HEK293 (cell line): ENCODE results near the gene MAP1S.
A peak's percentile ranks its signal among the peaks of the same experiment; 100 is the strongest.

Source experiments
- KLF1 ChIP-seq: fragments of 450-650 bp; formaldehyde crosslinking; IDR thresholded peaks from 2 replicates; pipeline ENCODE4 v1.5.1; 2016; ENCODE audit warnings: missing biosample characterization, missing genetic modification characterization
- SETDB1 ChIP-seq: IDR thresholded peaks from one replicate; pipeline ENCODE4 v1.6.1; 2017; ENCODE audit warnings: mild to moderate bottlenecking, low read length, moderate library complexity, mixed read lengths; ENCODE audit not compliant: insufficient read length
- SP3 ChIP-seq: fragments of 450-650 bp; formaldehyde crosslinking; IDR thresholded peaks from 2 replicates; pipeline ENCODE4 v1.5.1; 2016; ENCODE audit warnings: missing biosample characterization, missing genetic modification characterization
- ZBTB1 ChIP-seq: fragments of 450-650 bp; formaldehyde crosslinking; IDR thresholded peaks from 2 replicates; pipeline ENCODE4 v1.5.1; 2016; ENCODE audit warnings: missing biosample characterization, missing genetic modification characterization
- ZBTB21 ChIP-seq: fragments of 450-650 bp; formaldehyde crosslinking; IDR thresholded peaks from 2 replicates; pipeline ENCODE4 v1.5.1; 2017; ENCODE audit warnings: missing biosample characterization, missing genetic modification characterization
- ZFP41 ChIP-seq: fragments of 450-650 bp; formaldehyde crosslinking; IDR thresholded peaks from 2 replicates; pipeline ENCODE4 v1.5.1; 2016; ENCODE audit warnings: missing biosample characterization, missing genetic modification characterization, borderline replicate concordance
- ZNF10 ChIP-seq: fragments of 450-650 bp; formaldehyde crosslinking; IDR thresholded peaks from 2 replicates; pipeline ENCODE4 v1.5.1; 2017; ENCODE audit warnings: missing biosample characterization, missing genetic modification characterization
- ZNF266 ChIP-seq: fragments of 450-650 bp; formaldehyde crosslinking; IDR thresholded peaks from 2 replicates; pipeline ENCODE4 v1.5.1; 2016; ENCODE audit warnings: missing biosample characterization, missing genetic modification characterization, low read depth
- ZNF555 ChIP-seq: fragments of 450-650 bp; formaldehyde crosslinking; conservative IDR thresholded peaks from 2 replicates; pipeline ENCODE4 v1.5.1; 2017; ENCODE audit warnings: missing biosample characterization, mild to moderate bottlenecking, missing genetic modification characterization, inconsistent platforms
- ZNF558 ChIP-seq: fragments of 450-650 bp; formaldehyde crosslinking; IDR thresholded peaks from 2 replicates; pipeline ENCODE4 v1.5.1; 2016; ENCODE audit warnings: missing biosample characterization, missing genetic modification characterization
- ZNF654 ChIP-seq: fragments of 450-650 bp; formaldehyde crosslinking; IDR thresholded peaks from 2 replicates; pipeline ENCODE4 v1.5.1; 2016; ENCODE audit warnings: low read depth, missing biosample characterization, missing genetic modification characterization
- ZNF768 ChIP-seq: fragments of 450-650 bp; formaldehyde crosslinking; IDR thresholded peaks from 2 replicates; pipeline ENCODE4 v1.5.1; 2018; ENCODE audit warnings: missing biosample characterization, mild to moderate bottlenecking, missing genetic modification characterization
- TF ChIP-seq, protein P1 (sequence below): fragments of 450-650 bp; formaldehyde crosslinking; IDR thresholded peaks from 2 replicates; pipeline ENCODE4 v1.5.1; 2016; ENCODE audit warnings: missing biosample characterization, missing genetic modification characterization
- TF ChIP-seq, protein P2 (sequence below): fragments of 450-650 bp; formaldehyde crosslinking; IDR thresholded peaks from 2 replicates; pipeline ENCODE4 v1.5.0; 2017; ENCODE audit warnings: missing biosample characterization, missing genetic modification characterization, borderline replicate concordance
- TF ChIP-seq, protein P3 (sequence below): fragments of 450-650 bp; formaldehyde crosslinking; IDR thresholded peaks from 2 replicates; pipeline ENCODE4 v1.5.1; 2016; ENCODE audit warnings: missing biosample characterization, missing genetic modification characterization
- TF ChIP-seq, protein P4 (sequence below): fragments of 450-650 bp; formaldehyde crosslinking; IDR thresholded peaks from 2 replicates; pipeline ENCODE4 v1.5.1; 2016; ENCODE audit warnings: missing biosample characterization, missing genetic modification characterization, borderline replicate concordance
- TF ChIP-seq, protein P5 (sequence below): fragments of 450-650 bp; formaldehyde crosslinking; IDR thresholded peaks from 2 replicates; pipeline ENCODE4 v1.5.1; 2016; ENCODE audit warnings: missing biosample characterization, missing genetic modification characterization

Gene MAP1S

DNA sequence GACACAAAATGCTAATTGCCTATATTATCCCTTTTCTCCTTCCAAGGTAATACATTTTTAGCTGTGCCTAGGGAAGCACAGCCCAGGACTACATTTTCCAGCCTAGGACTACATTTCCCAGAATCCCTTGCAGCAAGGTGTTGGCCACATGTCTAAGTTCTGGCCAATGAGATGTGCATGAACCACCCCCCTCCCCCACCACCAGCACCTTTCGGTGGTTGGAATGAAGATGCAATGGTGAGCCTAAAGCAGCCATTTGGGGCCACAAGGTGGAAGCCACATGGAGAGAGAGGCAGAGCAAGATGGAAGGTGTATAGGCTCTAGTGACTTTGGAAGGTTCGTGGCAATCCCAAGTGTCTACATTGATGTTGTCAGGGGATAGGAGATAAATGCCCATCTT, 47.4 kb upstream of the MAP1S start (continued):
- TF ChIP-seq, protein P1, sequence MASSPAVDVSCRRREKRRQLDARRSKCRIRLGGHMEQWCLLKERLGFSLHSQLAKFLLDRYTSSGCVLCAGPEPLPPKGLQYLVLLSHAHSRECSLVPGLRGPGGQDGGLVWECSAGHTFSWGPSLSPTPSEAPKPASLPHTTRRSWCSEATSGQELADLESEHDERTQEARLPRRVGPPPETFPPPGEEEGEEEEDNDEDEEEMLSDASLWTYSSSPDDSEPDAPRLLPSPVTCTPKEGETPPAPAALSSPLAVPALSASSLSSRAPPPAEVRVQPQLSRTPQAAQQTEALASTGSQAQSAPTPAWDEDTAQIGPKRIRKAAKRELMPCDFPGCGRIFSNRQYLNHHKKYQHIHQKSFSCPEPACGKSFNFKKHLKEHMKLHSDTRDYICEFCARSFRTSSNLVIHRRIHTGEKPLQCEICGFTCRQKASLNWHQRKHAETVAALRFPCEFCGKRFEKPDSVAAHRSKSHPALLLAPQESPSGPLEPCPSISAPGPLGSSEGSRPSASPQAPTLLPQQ: no peak
- no peak for TF ChIP-seq ZNF266 (tag by site-specific recombination)
- no peak for TF ChIP-seq ZBTB21 (tag by site-specific recombination)
- no peak for TF ChIP-seq ZNF768 (tag by site-specific recombination)
- TF ChIP-seq ZFP41 (tag by site-specific recombination): no peak
- TF ChIP-seq, protein P2, sequence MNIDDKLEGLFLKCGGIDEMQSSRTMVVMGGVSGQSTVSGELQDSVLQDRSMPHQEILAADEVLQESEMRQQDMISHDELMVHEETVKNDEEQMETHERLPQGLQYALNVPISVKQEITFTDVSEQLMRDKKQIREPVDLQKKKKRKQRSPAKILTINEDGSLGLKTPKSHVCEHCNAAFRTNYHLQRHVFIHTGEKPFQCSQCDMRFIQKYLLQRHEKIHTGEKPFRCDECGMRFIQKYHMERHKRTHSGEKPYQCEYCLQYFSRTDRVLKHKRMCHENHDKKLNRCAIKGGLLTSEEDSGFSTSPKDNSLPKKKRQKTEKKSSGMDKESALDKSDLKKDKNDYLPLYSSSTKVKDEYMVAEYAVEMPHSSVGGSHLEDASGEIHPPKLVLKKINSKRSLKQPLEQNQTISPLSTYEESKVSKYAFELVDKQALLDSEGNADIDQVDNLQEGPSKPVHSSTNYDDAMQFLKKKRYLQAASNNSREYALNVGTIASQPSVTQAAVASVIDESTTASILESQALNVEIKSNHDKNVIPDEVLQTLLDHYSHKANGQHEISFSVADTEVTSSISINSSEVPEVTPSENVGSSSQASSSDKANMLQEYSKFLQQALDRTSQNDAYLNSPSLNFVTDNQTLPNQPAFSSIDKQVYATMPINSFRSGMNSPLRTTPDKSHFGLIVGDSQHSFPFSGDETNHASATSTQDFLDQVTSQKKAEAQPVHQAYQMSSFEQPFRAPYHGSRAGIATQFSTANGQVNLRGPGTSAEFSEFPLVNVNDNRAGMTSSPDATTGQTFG (tag by site-specific recombination): no peak
- no peak for TF ChIP-seq KLF1
- TF ChIP-seq ZNF555 (tag by site-specific recombination): no peak
- TF ChIP-seq, protein P3, sequence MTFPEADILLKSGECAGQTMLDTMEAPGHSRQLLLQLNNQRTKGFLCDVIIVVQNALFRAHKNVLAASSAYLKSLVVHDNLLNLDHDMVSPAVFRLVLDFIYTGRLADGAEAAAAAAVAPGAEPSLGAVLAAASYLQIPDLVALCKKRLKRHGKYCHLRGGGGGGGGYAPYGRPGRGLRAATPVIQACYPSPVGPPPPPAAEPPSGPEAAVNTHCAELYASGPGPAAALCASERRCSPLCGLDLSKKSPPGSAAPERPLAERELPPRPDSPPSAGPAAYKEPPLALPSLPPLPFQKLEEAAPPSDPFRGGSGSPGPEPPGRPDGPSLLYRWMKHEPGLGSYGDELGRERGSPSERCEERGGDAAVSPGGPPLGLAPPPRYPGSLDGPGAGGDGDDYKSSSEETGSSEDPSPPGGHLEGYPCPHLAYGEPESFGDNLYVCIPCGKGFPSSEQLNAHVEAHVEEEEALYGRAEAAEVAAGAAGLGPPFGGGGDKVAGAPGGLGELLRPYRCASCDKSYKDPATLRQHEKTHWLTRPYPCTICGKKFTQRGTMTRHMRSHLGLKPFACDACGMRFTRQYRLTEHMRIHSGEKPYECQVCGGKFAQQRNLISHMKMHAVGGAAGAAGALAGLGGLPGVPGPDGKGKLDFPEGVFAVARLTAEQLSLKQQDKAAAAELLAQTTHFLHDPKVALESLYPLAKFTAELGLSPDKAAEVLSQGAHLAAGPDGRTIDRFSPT (tag by site-specific recombination): no peak
- TF ChIP-seq, protein P4, sequence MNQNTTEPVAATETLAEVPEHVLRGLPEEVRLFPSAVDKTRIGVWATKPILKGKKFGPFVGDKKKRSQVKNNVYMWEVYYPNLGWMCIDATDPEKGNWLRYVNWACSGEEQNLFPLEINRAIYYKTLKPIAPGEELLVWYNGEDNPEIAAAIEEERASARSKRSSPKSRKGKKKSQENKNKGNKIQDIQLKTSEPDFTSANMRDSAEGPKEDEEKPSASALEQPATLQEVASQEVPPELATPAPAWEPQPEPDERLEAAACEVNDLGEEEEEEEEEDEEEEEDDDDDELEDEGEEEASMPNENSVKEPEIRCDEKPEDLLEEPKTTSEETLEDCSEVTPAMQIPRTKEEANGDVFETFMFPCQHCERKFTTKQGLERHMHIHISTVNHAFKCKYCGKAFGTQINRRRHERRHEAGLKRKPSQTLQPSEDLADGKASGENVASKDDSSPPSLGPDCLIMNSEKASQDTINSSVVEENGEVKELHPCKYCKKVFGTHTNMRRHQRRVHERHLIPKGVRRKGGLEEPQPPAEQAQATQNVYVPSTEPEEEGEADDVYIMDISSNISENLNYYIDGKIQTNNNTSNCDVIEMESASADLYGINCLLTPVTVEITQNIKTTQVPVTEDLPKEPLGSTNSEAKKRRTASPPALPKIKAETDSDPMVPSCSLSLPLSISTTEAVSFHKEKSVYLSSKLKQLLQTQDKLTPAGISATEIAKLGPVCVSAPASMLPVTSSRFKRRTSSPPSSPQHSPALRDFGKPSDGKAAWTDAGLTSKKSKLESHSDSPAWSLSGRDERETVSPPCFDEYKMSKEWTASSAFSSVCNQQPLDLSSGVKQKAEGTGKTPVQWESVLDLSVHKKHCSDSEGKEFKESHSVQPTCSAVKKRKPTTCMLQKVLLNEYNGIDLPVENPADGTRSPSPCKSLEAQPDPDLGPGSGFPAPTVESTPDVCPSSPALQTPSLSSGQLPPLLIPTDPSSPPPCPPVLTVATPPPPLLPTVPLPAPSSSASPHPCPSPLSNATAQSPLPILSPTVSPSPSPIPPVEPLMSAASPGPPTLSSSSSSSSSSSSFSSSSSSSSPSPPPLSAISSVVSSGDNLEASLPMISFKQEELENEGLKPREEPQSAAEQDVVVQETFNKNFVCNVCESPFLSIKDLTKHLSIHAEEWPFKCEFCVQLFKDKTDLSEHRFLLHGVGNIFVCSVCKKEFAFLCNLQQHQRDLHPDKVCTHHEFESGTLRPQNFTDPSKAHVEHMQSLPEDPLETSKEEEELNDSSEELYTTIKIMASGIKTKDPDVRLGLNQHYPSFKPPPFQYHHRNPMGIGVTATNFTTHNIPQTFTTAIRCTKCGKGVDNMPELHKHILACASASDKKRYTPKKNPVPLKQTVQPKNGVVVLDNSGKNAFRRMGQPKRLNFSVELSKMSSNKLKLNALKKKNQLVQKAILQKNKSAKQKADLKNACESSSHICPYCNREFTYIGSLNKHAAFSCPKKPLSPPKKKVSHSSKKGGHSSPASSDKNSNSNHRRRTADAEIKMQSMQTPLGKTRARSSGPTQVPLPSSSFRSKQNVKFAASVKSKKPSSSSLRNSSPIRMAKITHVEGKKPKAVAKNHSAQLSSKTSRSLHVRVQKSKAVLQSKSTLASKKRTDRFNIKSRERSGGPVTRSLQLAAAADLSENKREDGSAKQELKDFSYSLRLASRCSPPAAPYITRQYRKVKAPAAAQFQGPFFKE: no peak
- no peak for TF ChIP-seq ZNF654 (tag by site-specific recombination)
- TF ChIP-seq ZNF10 (tag by site-specific recombination): no peak
- TF ChIP-seq SETDB1: peak; percentile 62
- TF ChIP-seq ZBTB1: no peak
- TF ChIP-seq, protein P5, sequence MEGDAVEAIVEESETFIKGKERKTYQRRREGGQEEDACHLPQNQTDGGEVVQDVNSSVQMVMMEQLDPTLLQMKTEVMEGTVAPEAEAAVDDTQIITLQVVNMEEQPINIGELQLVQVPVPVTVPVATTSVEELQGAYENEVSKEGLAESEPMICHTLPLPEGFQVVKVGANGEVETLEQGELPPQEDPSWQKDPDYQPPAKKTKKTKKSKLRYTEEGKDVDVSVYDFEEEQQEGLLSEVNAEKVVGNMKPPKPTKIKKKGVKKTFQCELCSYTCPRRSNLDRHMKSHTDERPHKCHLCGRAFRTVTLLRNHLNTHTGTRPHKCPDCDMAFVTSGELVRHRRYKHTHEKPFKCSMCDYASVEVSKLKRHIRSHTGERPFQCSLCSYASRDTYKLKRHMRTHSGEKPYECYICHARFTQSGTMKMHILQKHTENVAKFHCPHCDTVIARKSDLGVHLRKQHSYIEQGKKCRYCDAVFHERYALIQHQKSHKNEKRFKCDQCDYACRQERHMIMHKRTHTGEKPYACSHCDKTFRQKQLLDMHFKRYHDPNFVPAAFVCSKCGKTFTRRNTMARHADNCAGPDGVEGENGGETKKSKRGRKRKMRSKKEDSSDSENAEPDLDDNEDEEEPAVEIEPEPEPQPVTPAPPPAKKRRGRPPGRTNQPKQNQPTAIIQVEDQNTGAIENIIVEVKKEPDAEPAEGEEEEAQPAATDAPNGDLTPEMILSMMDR (tag by site-specific recombination): no peak
- no peak for TF ChIP-seq ZNF558 (tag by site-specific recombination)
- peak; percentile 22; the same call in 1 of the 2 replicates for TF ChIP-seq SP3 (tag by site-specific recombination)
